ENCODE results near the gene SLC47A2.

DNA sequence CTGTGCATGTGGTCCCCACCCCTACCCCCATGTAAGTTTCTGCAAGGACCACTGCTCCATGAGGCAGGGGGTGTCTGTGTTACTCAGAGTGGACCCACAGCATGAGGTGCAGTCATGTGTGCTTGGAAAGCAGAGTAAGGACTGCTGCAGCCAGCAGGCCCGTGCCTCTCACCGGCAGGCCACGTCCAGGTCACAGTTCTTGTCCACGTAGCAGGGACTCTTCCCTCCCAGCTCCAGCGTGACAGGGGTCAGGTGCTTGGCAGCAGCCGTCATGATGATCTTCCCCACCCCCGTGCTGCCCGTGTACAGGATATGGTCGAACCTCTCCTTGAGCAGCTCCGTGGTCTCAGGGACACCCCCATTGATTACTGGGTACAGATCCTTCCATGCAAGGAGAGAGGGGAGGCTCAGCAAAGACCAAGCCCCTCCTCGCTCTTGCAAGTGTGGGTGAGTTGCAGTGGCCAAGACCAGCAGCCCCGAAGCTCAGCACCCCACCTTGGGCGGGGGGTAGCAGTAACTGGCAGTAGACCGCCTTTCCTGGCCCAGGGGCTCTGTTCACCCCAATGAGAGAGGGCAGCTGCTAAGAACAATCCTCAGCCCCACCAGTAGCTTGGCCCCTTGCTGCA is 25.6 kb upstream of the SLC47A2 start:
- TF ChIP-seq, protein P1, sequence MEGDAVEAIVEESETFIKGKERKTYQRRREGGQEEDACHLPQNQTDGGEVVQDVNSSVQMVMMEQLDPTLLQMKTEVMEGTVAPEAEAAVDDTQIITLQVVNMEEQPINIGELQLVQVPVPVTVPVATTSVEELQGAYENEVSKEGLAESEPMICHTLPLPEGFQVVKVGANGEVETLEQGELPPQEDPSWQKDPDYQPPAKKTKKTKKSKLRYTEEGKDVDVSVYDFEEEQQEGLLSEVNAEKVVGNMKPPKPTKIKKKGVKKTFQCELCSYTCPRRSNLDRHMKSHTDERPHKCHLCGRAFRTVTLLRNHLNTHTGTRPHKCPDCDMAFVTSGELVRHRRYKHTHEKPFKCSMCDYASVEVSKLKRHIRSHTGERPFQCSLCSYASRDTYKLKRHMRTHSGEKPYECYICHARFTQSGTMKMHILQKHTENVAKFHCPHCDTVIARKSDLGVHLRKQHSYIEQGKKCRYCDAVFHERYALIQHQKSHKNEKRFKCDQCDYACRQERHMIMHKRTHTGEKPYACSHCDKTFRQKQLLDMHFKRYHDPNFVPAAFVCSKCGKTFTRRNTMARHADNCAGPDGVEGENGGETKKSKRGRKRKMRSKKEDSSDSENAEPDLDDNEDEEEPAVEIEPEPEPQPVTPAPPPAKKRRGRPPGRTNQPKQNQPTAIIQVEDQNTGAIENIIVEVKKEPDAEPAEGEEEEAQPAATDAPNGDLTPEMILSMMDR (optimal IDR thresholded peaks at IDR 0.05 in 1 of 3, IDR thresholded peaks at IDR 0.05 in 1 of 3, conservative IDR thresholded peaks at IDR 0.05 in 1 of 3; ENCODE audit: extremely low read depth in 1 of 3, insufficient read depth in 2 of 3, low read length in 3 of 3), result no peak
- no peak for TF ChIP-seq EZH2 (IDR thresholded peaks at IDR 0.05; ENCODE audit: low read length)
